ENCODE measurements around the gene NCKAP5. TPM values are rescaled to one million over a fixed set of nuclear protein-coding genes. Genes with fewer than 3 reads are reported as not detected.

Gene NCKAP5
- total and polyA plus RNA-seq, 11 donors = 0.51 to 10.5 (median 5.2) TPM

GRCh38 chr2:132754867-132755472, 813.3 kb downstream of the NCKAP5 start:
- H3K9me3 ChIP-seq = peaks cover 0 to 14% (median 0%) of the 10 kb centered on the region in 12 donors
- TF ChIP-seq CTCF (IDR thresholded peaks at IDR 0.05) (no peak), POLR2A (IDR thresholded peaks at IDR 0.05) (no peak)
- no peak for DNase-seq
- no peak overlapping the region for H3K4me3 ChIP-seq
- H3K4me1 ChIP-seq = no peaks in the 10 kb centered on the region
- no peak for ATAC-seq
- intact Hi-C loops (cut with DNase I) = no loop called here
- no peaks in the 10 kb centered on the region for H3K27me3 ChIP-seq
- H3K27ac ChIP-seq = no peak overlapping the region
- 86 to 97% (median 94%) methylated on average over 2 of the region's 2 CpGs for WGBS, 4 donors
- H3K36me3 ChIP-seq = no peaks in the 10 kb centered on the region

DNA sequence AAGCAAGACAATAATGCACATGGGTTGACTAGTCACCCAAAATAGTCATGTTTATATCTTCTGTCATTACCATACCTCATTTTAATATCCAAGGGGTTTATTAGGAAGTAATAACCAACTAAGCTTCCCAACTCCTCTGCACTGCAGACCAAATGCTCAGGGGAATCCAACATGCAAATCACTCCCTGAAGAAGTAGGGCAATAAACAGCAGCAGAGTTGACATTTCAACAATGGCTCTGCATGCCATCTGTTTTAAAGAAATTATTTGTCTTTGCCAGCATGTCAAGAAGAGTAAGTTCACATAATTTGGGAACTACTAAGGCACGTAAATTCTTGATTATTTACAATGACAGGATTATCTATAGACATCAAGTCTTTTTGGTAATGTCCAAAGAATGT, 813.9 kb downstream of the NCKAP5 start:
- intact Hi-C loops (cut with DNase I) = no loop called here

GRCh38 chr2:132752421-132753206, 815.6 kb downstream of the NCKAP5 start:
- no peaks in the 10 kb centered on the region for H3K4me1 ChIP-seq
- no peak for ATAC-seq
- no peaks in the 10 kb centered on the region for H3K36me3 ChIP-seq
- no peak overlapping the region for H3K27ac ChIP-seq
- 77 to 97% (median 95%) methylated on average over 5 of the region's 5 CpGs for WGBS, 4 donors
- TF ChIP-seq CTCF (IDR thresholded peaks at IDR 0.05) (no peak), POLR2A (IDR thresholded peaks at IDR 0.05) (no peak)
- peaks cover 0 to 3% (median 0%) of the 10 kb centered on the region in 12 donors for H3K9me3 ChIP-seq
- no peaks in the 10 kb centered on the region for H3K27me3 ChIP-seq
- no peak overlapping the region for H3K4me3 ChIP-seq
- no peak for DNase-seq
- intact Hi-C loops (cut with DNase I) = no loop called here

More for the DNA sequence above, 813.9 kb downstream of the NCKAP5 start:
- Histone ChIP-seq H3K36me3 (no peaks in the 10 kb centered on the region), H3K27ac (no peak overlapping the region), H3K4me1 (no peaks in the 10 kb centered on the region), H3K27me3 (no peaks in the 10 kb centered on the region), H3K4me3 (no peak overlapping the region), H3K9me3 (peaks cover 0 to 8% (median 0%) of the 10 kb centered on the region in 12 donors)
- ATAC-seq (no peak), DNase-seq (no peak)
- WGBS, 4 donors = 67 to 80% (median 73%) methylated on average over 1 of the region's 1 CpG
- no peak for TF ChIP-seq POLR2A (IDR thresholded peaks at IDR 0.05)
- no peak for TF ChIP-seq CTCF (IDR thresholded peaks at IDR 0.05)

- H3K27ac ChIP-seq = no peak overlapping the region
- no peak for TF ChIP-seq CTCF (IDR thresholded peaks at IDR 0.05)
- TF ChIP-seq POLR2A (IDR thresholded peaks at IDR 0.05) = no peak
- no peak for ATAC-seq
Observed at GRCh38 chr2:132751836-132752235, 816.4 kb downstream of the NCKAP5 start.

More at GRCh38 chr2:132751836-132752235, 816.4 kb downstream of the NCKAP5 start:
- Histone ChIP-seq H3K27me3 (no peaks in the 10 kb centered on the region), H3K36me3 (no peaks in the 10 kb centered on the region), H3K4me1 (no peaks in the 10 kb centered on the region), H3K9me3 (peaks cover 0 to 3% (median 0%) of the 10 kb centered on the region in 12 donors), H3K4me3 (no peak overlapping the region)
- DNase-seq = no peak
- intact Hi-C loops (cut with DNase I) = no loop called here
